ENCODE data around the gene MAPKBP1.

The MAPKBP1 gene

DNA sequence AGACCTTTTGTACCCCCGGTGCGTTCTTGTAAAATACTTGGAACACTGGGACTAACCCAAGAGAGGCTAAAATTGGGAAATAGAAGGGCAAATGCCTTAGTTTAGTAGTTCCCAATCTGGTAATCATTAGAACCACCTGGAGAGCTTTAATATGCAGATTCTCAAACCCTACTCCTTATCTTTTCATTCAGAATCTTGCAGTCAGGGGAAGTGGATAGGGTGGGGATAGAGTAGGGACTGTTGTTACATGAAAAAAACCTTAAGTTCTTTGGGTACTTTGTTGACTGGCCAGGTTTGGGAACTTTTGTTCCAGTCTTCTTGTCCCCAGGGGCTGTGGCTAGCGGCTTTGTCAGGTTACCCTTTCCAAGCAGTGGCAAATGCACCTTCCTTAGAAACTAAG, 15.9 kb downstream of the MAPKBP1 start:
- no peak overlapping the region for H3K4me3 ChIP-seq (replicated peaks in 1 of 2; ENCODE audit: low read depth in 2 of 2, low read length in 2 of 2)
- DNase-seq (ENCODE audit: low read depth in 2 of 2), result no peak
- TF ChIP-seq, protein P1, sequence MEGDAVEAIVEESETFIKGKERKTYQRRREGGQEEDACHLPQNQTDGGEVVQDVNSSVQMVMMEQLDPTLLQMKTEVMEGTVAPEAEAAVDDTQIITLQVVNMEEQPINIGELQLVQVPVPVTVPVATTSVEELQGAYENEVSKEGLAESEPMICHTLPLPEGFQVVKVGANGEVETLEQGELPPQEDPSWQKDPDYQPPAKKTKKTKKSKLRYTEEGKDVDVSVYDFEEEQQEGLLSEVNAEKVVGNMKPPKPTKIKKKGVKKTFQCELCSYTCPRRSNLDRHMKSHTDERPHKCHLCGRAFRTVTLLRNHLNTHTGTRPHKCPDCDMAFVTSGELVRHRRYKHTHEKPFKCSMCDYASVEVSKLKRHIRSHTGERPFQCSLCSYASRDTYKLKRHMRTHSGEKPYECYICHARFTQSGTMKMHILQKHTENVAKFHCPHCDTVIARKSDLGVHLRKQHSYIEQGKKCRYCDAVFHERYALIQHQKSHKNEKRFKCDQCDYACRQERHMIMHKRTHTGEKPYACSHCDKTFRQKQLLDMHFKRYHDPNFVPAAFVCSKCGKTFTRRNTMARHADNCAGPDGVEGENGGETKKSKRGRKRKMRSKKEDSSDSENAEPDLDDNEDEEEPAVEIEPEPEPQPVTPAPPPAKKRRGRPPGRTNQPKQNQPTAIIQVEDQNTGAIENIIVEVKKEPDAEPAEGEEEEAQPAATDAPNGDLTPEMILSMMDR (IDR thresholded peaks at IDR 0.05; ENCODE audit: low read depth, low read length), result no peak

DNA sequence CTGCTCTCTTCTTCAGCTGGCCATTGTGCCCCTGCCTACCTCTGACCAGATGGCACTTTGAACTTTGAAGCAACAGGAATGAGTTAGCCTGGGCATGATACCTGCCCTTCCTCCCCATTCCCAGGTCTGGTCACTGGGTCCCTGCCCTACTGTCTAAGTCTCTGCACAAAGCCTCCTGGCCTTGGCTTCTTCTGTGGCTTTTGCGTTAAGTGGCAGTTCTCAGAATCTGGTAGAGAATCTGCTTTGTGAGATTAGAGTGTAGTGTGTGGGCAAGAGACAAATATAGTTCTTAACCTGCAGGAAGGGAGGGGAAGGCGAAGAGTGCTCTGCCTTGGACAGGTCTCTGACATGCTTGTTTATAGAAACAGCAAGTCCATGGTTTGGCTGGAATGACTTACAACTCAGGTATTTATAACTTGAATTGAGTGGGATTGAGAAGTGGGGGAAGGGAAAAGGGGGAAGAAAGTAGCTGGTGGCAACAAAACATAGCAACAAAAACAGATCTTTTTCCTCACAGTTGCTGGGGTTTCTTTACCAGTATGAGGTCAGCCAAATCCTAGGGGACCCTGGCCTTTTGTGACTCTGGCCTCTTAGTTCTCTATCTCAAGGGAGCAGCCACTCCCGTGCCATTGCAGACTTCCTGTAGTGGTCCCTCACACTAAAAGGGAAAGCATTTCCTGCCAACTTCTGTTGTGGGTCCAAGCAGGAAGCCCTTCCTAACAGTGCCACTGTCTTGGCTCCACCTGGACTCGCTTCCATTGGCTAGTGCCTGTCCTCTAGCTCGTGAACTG, 16.7 kb downstream of the MAPKBP1 start:
- TF ChIP-seq, protein P1 (IDR thresholded peaks at IDR 0.05; ENCODE audit: low read depth, low read length), result no peak
- peak; percentile 78 to 82 for DNase-seq (ENCODE audit: low read depth in 2 of 2)
- no peak overlapping the region for H3K4me3 ChIP-seq (replicated peaks in 1 of 2; ENCODE audit: low read depth in 2 of 2, low read length in 2 of 2)

DNA sequence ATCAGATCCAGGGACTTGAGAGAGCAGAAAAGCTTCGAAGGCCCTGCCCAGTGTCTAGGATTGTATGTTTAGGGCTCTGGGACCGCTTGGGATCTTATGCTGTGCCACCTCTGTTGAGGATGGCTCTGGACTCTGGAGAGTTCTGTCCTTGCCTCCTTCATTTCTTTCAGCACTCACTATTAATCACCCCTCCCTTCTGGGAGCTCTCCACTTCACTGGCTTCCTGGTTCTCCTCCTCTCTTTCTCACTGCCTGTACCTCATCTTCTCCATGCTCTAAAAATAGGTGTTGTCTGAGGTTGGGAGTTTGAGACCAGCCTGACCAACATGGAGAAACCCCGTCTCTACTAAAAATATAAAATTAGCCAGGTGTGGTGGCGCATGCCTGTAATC, 17.3 kb downstream of the MAPKBP1 start:
- TF ChIP-seq, protein P1 (IDR thresholded peaks at IDR 0.05; ENCODE audit: low read depth, low read length), result no peak
- no peak overlapping the region for H3K4me3 ChIP-seq (replicated peaks in 1 of 2; ENCODE audit: low read depth in 2 of 2, low read length in 2 of 2)
- no peak for DNase-seq (ENCODE audit: low read depth in 2 of 2)

DNA sequence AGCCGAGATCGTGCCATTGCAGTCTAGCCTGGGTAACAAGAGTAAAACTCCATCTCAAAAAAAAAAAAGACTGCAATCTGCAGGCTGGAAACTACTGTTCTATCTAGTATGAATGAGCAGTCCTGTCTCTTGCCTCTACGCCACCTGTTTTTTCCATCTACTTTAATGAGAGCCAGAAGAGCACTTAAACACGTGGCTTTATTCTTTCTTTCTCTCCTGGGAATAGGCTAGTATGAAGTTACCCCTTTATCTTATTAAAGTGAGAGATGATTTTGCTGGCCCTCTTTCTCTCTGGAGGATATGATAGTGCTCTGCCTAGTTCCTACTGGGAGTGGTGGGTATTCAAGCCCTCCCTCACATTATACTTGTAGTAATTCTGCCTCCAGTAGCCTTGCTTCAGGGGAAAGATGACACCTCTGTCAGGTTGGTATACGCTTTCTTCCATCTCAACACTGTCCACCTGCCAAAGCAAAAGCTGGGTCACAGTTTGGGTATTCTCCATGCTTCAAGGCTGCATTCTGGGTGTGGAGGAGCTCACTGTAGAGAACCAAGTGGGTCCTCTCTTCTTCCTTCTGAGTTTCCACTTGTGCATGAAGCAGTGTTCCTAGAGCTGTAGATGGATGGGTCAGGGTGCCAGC, 17.8 kb downstream of the MAPKBP1 start:
- no peak overlapping the region for H3K4me3 ChIP-seq (replicated peaks in 1 of 2; ENCODE audit: low read depth in 2 of 2, low read length in 2 of 2)
- DNase-seq (ENCODE audit: low read depth in 2 of 2), result no peak
- TF ChIP-seq, protein P1 (IDR thresholded peaks at IDR 0.05; ENCODE audit: low read depth, low read length), result no peak

DNA sequence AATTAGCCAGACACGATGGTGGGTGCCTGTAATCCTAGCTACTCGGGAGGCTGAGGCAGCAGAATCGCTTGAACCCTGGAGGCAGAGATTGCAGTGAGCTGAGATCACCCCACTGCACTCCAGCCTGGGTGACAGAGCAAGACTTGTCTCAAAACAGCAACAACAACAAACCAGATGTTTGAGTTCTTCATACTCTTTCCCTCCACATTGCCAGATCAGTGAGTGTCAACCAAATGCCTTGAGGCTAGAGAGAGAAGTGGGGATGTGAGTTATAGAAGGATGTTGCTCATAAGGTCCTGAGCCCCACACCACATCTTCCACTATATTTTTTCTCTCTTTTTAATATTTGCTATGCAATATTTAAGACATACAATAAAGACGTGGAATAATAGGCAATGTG, 19.8 kb downstream of the MAPKBP1 start:
- H3K4me3 ChIP-seq (replicated peaks in 1 of 2; ENCODE audit: low read depth in 2 of 2, low read length in 2 of 2), result no peak overlapping the region
- no peak for DNase-seq (ENCODE audit: low read depth in 2 of 2)
- TF ChIP-seq, protein P1 (IDR thresholded peaks at IDR 0.05; ENCODE audit: low read depth, low read length), result no peak

DNA sequence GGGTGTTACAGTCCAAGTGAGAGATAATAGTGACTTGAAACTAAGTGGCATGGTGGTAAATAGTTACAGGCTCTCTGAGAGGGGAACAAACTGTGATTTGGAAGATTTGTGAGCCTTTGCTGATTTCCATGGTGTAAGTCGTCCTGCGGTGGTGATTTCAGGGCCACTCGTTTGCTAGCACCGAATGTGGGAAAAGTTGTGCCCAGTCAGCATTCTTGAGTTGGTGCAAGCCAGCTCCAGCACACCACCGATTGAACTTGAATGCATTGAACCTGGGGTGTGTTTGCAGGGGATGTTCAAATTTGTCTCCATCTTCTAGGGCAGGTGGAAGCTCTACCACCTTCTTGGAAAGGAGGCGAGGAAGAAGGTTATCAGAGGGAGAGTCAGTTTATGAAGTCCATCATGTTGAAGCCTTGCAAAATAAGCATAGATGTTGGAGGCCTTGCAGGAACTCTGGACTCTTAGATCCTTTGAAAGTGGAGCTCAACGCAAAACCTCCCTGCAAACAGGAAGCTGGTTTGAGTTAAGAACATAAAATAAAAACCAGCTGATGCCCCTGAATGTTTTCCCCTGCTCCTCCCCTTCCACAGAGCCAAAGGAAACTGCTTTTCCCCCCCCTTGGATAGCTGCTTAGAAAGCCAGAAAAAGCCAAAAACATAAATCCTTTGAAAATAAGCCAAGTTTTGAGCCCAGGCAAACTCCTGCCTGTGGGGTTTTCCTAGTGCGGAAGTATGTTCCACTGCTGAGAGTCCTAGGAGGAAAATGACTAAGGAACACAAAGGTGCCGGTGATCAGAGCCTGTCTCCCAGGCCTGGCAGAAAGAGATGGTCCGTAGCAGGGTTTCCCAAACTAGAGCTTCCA, 21.9 kb downstream of the MAPKBP1 start:
- peak; percentile 49 to 83 for DNase-seq (ENCODE audit: low read depth in 2 of 2)
- TF ChIP-seq, protein P1 (IDR thresholded peaks at IDR 0.05; ENCODE audit: low read depth, low read length), result no peak
- H3K4me3 ChIP-seq (replicated peaks in 1 of 2; ENCODE audit: low read depth in 2 of 2, low read length in 2 of 2), result no peak overlapping the region
